Endothelial cell of umbilical vein (primary cell): ENCODE data around the gene TMEM208.

Source experiments
- CTCF ChIP-seq, 2 donors: IDR thresholded peaks; 1 replicate in 1 of 2; 2 replicates in 1 of 2; pipeline ENCODE4 v1.5.1; 2011; ENCODE audit warnings: low read length in 2 of 2, mild to moderate bottlenecking in 2 of 2, moderate library complexity in 2 of 2, control low read depth in 1 of 2, inconsistent platforms in 1 of 2, low read depth in 1 of 2; ENCODE audit not compliant: insufficient read depth in 1 of 2; ENCODE audit errors: extremely low read depth in 1 of 2
- EZH2 ChIP-seq: IDR thresholded peaks from 2 replicates; pipeline ENCODE4 v1.6.1; 2012; ENCODE audit warnings: borderline replicate concordance, low read depth, mild to moderate bottlenecking, moderate library complexity, low read length, inconsistent platforms; ENCODE audit not compliant: severe bottlenecking
- MAX ChIP-seq: IDR thresholded peaks from 2 replicates; pipeline ENCODE4 v1.6.1; 2011; ENCODE audit not compliant: insufficient read depth, insufficient read length
- POLR2A ChIP-seq: IDR thresholded peaks from 2 replicates; pipeline ENCODE4 v1.6.1; 2012; ENCODE audit warnings: low read depth, mild to moderate bottlenecking, control low read depth, low read length

- TF ChIP-seq POLR2A (no peak), EZH2 (no peak), CTCF (IDR thresholded peaks at IDR 0.05; ENCODE audit: extremely low read depth in 1 of 2, insufficient read depth in 1 of 2, low read depth in 1 of 2, low read length in 2 of 2) (no peak), MAX (no peak)
These were observed 35.4 kb upstream of the TMEM208 start for GRCh38 chr16:67191411-67191994.
